Measurements from ENCODE around the gene SBF2. TPM values are rescaled to one million over a fixed set of nuclear protein-coding genes. Genes with fewer than 3 reads are reported as not detected.

SBF2 gene
- total RNA-seq, 1 donor from 2014 or later, result 26.2 TPM

- TF ChIP-seq, protein P1, sequence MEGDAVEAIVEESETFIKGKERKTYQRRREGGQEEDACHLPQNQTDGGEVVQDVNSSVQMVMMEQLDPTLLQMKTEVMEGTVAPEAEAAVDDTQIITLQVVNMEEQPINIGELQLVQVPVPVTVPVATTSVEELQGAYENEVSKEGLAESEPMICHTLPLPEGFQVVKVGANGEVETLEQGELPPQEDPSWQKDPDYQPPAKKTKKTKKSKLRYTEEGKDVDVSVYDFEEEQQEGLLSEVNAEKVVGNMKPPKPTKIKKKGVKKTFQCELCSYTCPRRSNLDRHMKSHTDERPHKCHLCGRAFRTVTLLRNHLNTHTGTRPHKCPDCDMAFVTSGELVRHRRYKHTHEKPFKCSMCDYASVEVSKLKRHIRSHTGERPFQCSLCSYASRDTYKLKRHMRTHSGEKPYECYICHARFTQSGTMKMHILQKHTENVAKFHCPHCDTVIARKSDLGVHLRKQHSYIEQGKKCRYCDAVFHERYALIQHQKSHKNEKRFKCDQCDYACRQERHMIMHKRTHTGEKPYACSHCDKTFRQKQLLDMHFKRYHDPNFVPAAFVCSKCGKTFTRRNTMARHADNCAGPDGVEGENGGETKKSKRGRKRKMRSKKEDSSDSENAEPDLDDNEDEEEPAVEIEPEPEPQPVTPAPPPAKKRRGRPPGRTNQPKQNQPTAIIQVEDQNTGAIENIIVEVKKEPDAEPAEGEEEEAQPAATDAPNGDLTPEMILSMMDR (conservative IDR thresholded peaks at IDR 0.05; ENCODE audit: low read depth, low read length), result no peak
- no peak overlapping the region for H3K4me3 ChIP-seq (ENCODE audit: low read depth, low read length)
- no peak for DNase-seq (ENCODE audit: low read depth)
Observed at GRCh38 chr11:10026514-10026913, 267.5 kb downstream of the SBF2 start.

GRCh38 chr11:10023212-10023611 lies 270.8 kb downstream of the SBF2 start:
- no peak for DNase-seq (ENCODE audit: low read depth)
- TF ChIP-seq, protein P1 (conservative IDR thresholded peaks at IDR 0.05; ENCODE audit: low read depth, low read length), result no peak

GRCh38 chr11:10022764-10023163 lies 271.3 kb downstream of the SBF2 start:
- TF ChIP-seq, protein P1 (conservative IDR thresholded peaks at IDR 0.05; ENCODE audit: low read depth, low read length), result no peak
- H3K4me3 ChIP-seq (ENCODE audit: low read depth, low read length), result no peak overlapping the region
- DNase-seq (ENCODE audit: low read depth), result no peak

More at GRCh38 chr11:10023212-10023611, 270.8 kb downstream of the SBF2 start:
- no peak overlapping the region for H3K4me3 ChIP-seq (ENCODE audit: low read depth, low read length)

- no peak for DNase-seq (ENCODE audit: low read depth)
- H3K4me3 ChIP-seq (ENCODE audit: low read depth, low read length), result no peak overlapping the region
- TF ChIP-seq, protein P1 (conservative IDR thresholded peaks at IDR 0.05; ENCODE audit: low read depth, low read length), result no peak
Observed at GRCh38 chr11:10021563-10021962, 272.5 kb downstream of the SBF2 start.

GRCh38 chr11:10019906-10020682 lies 273.9 kb downstream of the SBF2 start:
- TF ChIP-seq, protein P1 (conservative IDR thresholded peaks at IDR 0.05; ENCODE audit: low read depth, low read length), result no peak
- no peak overlapping the region for H3K4me3 ChIP-seq (ENCODE audit: low read depth, low read length)
- DNase-seq (ENCODE audit: low read depth), result no peak

- TF ChIP-seq, protein P1 (conservative IDR thresholded peaks at IDR 0.05; ENCODE audit: low read depth, low read length), result no peak
Observed at GRCh38 chr11:10017911-10018310, 276.1 kb downstream of the SBF2 start.

DNA sequence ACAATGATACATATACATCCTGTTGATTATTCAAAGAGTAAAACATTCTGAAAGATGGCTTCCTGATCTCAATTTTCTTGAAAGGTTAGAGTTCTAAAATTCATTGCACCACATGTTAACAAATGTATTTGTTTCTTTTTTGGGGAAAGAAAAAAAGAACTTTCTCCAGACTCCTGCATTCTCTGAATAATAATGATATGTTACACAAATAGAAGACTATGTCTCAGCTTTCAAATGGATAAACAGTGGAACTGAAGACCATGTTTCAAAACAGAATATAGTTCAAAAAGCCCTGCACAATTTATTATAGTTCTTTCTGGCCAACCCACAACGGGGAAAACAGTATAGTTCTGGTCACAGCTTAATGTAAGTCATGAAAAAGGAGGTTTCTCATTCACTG lies 277.0 kb downstream of the SBF2 start:
- DNase-seq (ENCODE audit: low read depth), result no peak
- TF ChIP-seq, protein P1 (conservative IDR thresholded peaks at IDR 0.05; ENCODE audit: low read depth, low read length), result no peak
- H3K4me3 ChIP-seq (ENCODE audit: low read depth, low read length), result no peak overlapping the region

More at GRCh38 chr11:10017911-10018310, 276.1 kb downstream of the SBF2 start:
- H3K4me3 ChIP-seq (ENCODE audit: low read depth, low read length), result no peak overlapping the region
- DNase-seq (ENCODE audit: low read depth), result no peak

Measured in epithelial cell of proximal tubule (primary cell).